ENCODE measurements around the gene IZUMO2.

GRCh38 chr19:50192463-50193211 lies 29.6 kb upstream of the IZUMO2 start:
- TF ChIP-seq CTCF (IDR thresholded peaks at IDR 0.05 in 2 of 3, conservative IDR thresholded peaks at IDR 0.05 in 1 of 3; ENCODE audit: borderline replicate concordance in 1 of 3, insufficient read depth in 1 of 3, low read depth in 2 of 3, low read length in 2 of 3): no peak
- TF ChIP-seq POLR2A (IDR thresholded peaks at IDR 0.05; ENCODE audit: borderline replicate concordance, extremely low read depth, insufficient read depth, insufficient read length): no peak
- no peak for TF ChIP-seq ELF1 (IDR thresholded peaks at IDR 0.05; ENCODE audit: borderline replicate concordance, low read depth)
- no peak for TF ChIP-seq RAD21 (IDR thresholded peaks at IDR 0.05; ENCODE audit: low read depth)
- no peak for TF ChIP-seq CBX3 (IDR thresholded peaks at IDR 0.05; ENCODE audit: low read depth)
- no peak for TF ChIP-seq POLR2AphosphoS5 (IDR thresholded peaks at IDR 0.05; ENCODE audit: low read depth, low read length)
- TF ChIP-seq EGR1 (IDR thresholded peaks at IDR 0.05; ENCODE audit: low read depth): no peak
- TF ChIP-seq MAX (IDR thresholded peaks at IDR 0.05): no peak
- no peak for TF ChIP-seq SIN3A (IDR thresholded peaks at IDR 0.05; ENCODE audit: low read depth)
- TF ChIP-seq TCF7L2 (IDR thresholded peaks at IDR 0.05; ENCODE audit: borderline replicate concordance, extremely low read depth, insufficient read depth, insufficient read length): no peak
- no peak for TF ChIP-seq SP1 (IDR thresholded peaks at IDR 0.05; ENCODE audit: low read depth)
- no peak for TF ChIP-seq JUND (IDR thresholded peaks at IDR 0.05)
- TF ChIP-seq CEBPB (IDR thresholded peaks at IDR 0.05; ENCODE audit: low read depth): no peak
- TF ChIP-seq ATF3 (IDR thresholded peaks at IDR 0.05): no peak

Data from HCT116 (cell line).